ENCODE measurements around the gene FHOD3.

GRCh38 chr18:36663312-36663711, 365.8 kb downstream of the FHOD3 start:
- TF ChIP-seq TFAP4 (CRISPR knock-in tag; IDR thresholded peaks at IDR 0.05; ENCODE audit: borderline replicate concordance) = no peak
- no peak for TF ChIP-seq RCOR1 (IDR thresholded peaks at IDR 0.05; ENCODE audit: borderline replicate concordance in 1 of 2, low read depth in 2 of 2, low read length in 2 of 2)
- TF ChIP-seq NFE2L1 (tag; IDR thresholded peaks at IDR 0.05; ENCODE audit: borderline replicate concordance, low read depth) = no peak
- TF ChIP-seq CTCF (IDR thresholded peaks at IDR 0.05 in 2 of 3, conservative IDR thresholded peaks at IDR 0.05 in 1 of 3; ENCODE audit: insufficient read depth in 2 of 3, low read depth in 1 of 3, low read length in 3 of 3) = no peak
- TF ChIP-seq CUX1 (CRISPR knock-in tag; IDR thresholded peaks at IDR 0.05) = no peak
- TF ChIP-seq MIER1 (IDR thresholded peaks at IDR 0.05; ENCODE audit: low read depth) = no peak
- TF ChIP-seq SMARCE1 (IDR thresholded peaks at IDR 0.05) = no peak
- TF ChIP-seq TBP (optimal IDR thresholded peaks at IDR 0.05; ENCODE audit: low read depth, low read length) = no peak
- TF ChIP-seq SP1 (CRISPR knock-in tag; IDR thresholded peaks at IDR 0.05) = no peak

All from K562 (cell line).